ENCODE measurements around the gene VHLL. TPM values are rescaled to one million over a fixed set of nuclear protein-coding genes. Genes with fewer than 3 reads are reported as not detected.
"Not testable (repeated sequence)": the region's sequence is repeated elsewhere in the genome, so short reads cannot be mapped to it uniquely, and the experiment has no call there.

VHLL gene
- under 1 TPM in 1 of 4 donors, not detected in 3; 0.24 TPM for polyA plus RNA-seq (ENCODE audit: insufficient read length in 4 of 4)

DNA sequence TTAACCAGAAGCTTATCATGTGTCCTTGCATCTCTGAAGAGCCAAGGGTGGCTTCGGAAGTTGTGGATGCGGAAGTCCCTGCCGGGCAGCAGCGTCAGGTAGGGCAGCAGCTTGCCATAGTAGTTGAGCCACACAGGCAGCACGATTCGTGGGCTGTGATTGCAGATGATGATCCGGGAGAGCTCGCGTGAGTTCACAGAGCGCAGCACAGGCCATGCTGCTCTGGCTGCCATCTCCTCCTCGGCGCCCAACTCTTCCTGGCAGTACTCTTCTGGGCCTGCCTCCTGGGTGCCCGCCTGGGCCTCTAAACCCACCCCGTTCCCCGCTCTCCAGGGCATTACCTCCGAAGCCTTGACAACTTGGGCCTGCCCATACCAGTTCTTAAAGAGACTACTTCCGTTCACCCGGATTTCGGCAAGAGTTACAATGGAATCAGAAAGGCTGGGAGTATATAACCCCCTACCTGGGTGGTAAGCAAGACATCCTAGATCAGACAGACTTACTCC lies at the start of gene VHLL:
Gene VHLL, minus strand, starts transcription at position 456 of the 506 bp plus-strand sequence. Its CDS starts 118 bp downstream, at position 338.
- no peak for DNase-seq (ENCODE audit: low read depth in 4 of 4, low spot score in 3 of 4)

DNA sequence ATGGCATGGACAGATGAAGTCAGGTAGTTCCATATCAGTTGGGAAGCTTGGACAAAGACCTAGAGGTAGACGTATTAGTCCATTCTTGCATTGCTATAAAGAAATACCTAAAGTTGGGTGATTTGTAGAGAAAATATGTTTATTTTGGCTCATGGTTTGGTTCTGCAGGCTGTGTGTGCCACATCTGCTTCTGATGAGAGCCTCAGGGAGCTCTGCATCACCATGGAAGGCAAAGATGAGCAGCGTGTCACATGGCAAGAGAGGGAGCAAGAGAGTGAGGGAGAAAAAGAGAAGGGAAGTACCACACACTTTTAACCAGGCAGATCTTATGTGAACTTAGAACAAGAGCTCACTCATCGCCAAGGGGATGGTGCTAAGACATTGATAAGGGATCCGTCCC lies 48.2 kb upstream of the VHLL start:
- DNase-seq (ENCODE audit: low read depth in 4 of 4, low spot score in 3 of 4), result no peak

DNA sequence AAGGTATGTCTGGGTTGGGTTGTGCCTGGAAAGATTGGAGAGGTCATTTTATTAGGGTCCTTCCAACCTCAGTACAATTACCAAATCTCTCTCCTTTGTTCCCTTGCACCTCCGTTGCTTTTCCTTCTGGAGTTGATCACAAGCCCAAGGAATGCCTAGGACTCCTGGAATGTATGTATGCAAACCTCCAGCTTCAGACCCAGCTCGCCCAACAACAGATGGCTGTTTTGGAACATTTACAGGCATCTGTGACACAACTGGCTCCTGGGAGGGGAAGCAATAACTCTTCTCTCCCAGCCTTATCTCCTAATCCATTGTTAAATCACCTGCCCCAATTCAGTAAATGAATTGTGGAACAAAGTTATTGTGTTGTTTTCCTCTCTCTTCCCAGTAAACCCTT lies 47.5 kb upstream of the VHLL start:
- DNase-seq (ENCODE audit: low read depth in 4 of 4, low spot score in 3 of 4), result no peak

DNA sequence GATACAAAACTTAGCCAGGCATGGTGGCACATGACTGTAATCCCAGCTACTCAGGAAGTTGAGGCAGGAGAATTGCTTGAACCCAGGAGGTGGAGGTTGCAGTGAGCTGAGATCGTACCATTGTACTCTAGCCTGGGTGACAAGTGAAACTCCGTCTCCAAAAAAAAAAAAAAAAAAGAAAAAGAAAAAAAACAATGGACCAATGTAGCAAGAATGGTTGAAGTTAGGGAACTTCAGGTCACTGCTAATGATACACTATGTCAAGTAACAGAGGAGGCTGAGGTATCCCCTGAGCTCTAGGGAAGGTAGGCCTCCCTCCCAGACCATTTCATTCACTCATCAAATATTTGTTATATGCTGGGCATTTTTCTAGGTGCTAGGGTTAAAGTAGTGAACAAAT lies 46.9 kb upstream of the VHLL start:
- not testable (repeated sequence) for DNase-seq (ENCODE audit: low read depth in 4 of 4, low spot score in 3 of 4)

- no peak for DNase-seq (ENCODE audit: low read depth in 4 of 4, low spot score in 3 of 4)
Measured at GRCh38 chr1:156344409-156344808, 45.3 kb upstream of the VHLL start.

DNA sequence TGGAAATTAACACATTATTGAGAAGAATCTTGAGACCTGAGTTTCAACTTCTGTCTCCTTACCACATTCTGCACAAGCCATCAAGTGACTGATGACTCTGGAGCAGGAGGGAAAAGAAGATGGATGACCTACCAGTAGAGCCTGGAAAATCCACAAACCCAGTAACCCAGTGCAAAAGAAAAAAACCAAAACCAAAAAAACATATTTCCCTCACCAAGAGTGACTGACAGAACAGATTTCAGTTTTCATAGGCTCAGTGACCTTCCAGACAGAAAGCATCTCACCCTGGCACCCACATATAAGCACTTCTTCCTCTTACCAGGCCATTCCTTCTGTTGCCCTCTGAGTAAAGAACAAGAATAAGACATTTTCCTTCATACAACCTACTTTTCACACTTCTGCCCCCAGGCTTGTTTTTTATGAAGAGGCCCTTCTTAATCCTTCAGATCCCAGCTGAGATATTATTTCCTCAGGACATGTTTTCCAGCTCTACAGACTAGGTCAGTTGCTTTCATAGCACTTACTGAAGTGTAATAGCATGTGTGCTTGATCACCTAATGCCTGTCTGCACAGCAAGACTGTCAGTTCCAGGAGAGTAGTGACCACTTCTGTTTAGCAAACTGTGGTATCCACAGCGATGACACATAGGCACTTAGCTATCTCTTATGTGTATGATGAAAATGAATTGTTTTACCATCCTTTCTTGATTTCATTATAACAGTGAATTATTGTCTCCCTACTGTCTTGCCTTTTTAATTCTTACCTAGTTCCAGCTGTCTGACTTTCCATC lies 43.3 kb upstream of the VHLL start:
- DNase-seq (ENCODE audit: low read depth in 4 of 4, low spot score in 3 of 4), result no peak

GRCh38 chr1:156338180-156338976 lies 39.3 kb upstream of the VHLL start, which contains the start of the genes CCT3 and TSACC:
TSS of gene CCT3 (minus strand) at chr1:156338292. CDS start at chr1:156338184, 108 bp downstream.
TSS of gene TSACC (plus strand) at chr1:156338526. CDS start at chr1:156339758, 1,232 bp downstream.
- DNase-seq (ENCODE audit: low read depth in 4 of 4, low spot score in 3 of 4), result peak; percentile 98 to 100 (median 100)

- DNase-seq (ENCODE audit: low read depth in 4 of 4, low spot score in 3 of 4), result peak in 1 of 4 donors; percentile 9
Measured at GRCh38 chr1:156337888-156338179, 38.7 kb upstream of the VHLL start.

- DNase-seq (ENCODE audit: low read depth in 4 of 4, low spot score in 3 of 4), result no peak
Measured at GRCh38 chr1:156337052-156337887, 38.2 kb upstream of the VHLL start.

- DNase-seq (ENCODE audit: low read depth in 4 of 4, low spot score in 3 of 4), result no peak
Measured at GRCh38 chr1:156336242-156336641, 37.1 kb upstream of the VHLL start.

- not testable (repeated sequence) for DNase-seq (ENCODE audit: low read depth in 4 of 4, low spot score in 3 of 4)
Measured at GRCh38 chr1:156323179-156323578, 24.1 kb upstream of the VHLL start.

DNA sequence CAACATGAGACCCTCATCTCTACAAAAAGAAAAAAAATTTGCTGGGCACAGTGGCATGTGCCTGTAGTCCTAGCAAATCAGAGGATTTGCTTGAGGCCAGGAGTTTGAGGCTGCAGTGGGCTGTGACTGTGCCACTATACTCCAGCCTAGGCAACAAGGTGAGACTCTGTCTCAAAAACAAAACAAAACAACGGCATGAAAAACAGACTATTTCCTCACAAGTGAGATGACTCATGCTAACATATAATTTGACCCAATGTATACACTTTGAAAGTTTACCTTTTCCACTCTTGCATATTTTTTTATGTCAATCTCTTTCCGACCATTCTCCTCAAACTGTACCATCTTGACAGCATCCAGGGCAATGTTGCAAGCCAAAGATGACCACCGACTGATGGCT lies 21.5 kb upstream of the VHLL start:
- DNase-seq (ENCODE audit: low read depth in 4 of 4, low spot score in 3 of 4), result no peak

DNA sequence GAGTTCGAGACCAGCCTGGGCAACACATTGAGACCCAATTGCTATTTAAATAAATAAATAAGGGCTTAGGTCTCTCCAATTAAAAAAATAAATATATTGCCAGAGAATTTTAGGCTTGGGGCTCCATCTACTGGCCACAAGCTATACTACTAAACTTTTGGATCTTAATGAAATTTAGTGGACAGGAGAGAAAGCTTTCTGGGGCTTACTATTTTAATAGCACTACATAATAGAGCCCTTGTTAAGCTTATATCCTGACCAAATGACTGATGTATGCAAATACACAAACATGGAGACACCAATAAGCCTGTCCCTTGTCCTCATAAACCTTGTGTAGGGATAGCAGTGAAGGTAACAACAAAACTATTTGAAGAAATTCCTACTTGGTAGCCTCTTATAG lies 20.6 kb upstream of the VHLL start:
- DNase-seq (ENCODE audit: low read depth in 4 of 4, low spot score in 3 of 4), result peak in 1 of 4 donors; percentile 16

DNA sequence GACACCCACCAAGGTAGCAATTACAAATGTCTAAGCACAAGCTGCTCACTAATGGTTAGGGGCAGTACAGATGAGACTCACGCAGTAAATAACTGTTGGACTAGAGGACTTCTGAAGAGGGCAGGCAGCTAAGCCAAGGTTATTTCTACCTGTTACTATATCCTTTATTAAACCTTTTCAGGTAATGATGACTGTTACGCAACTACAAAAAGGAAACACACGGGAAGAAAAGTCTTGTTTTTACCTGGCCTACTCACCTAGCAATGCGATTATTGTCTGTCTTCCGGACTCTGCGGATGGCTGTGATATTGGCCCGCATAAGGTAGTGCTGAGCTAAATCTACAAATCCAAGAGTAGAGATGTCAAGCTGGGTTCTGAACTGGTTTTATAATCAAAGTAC lies 17.8 kb upstream of the VHLL start:
- DNase-seq (ENCODE audit: low read depth in 4 of 4, low spot score in 3 of 4), result no peak

- no peak for DNase-seq (ENCODE audit: low read depth in 4 of 4, low spot score in 3 of 4)
Measured at GRCh38 chr1:156310962-156311361, 11.9 kb upstream of the VHLL start.

DNA sequence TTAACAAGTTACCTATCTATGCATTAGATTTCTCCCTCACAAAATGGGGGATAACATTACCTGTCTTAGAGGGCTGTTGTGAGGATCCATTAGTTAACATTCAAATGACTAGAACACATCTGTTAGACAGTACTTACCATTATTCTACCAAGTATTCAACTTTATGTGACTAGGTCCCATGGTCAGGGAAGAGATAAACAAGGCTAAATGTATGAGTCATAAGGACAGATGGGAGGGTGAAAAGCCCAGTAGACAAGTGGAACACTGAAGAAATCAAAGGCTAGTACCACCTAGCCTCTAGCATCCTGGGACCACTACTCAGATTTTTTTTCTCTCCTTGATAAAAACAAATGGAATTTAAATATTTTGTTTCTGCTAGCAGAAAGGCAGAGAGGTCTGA lies 9.0 kb upstream of the VHLL start:
- DNase-seq (ENCODE audit: low read depth in 4 of 4, low spot score in 3 of 4), result no peak

- DNase-seq (ENCODE audit: low read depth in 4 of 4, low spot score in 3 of 4), result no peak
Measured at GRCh38 chr1:156305215-156305614, 6.1 kb upstream of the VHLL start.

- DNase-seq (ENCODE audit: low read depth in 4 of 4, low spot score in 3 of 4), result no peak
Measured at GRCh38 chr1:156303241-156303640, 4.1 kb upstream of the VHLL start.

- DNase-seq (ENCODE audit: low read depth in 4 of 4, low spot score in 3 of 4), result peak in 1 of 4 donors; percentile 41
Measured at GRCh38 chr1:156295391-156295947, 3.6 kb downstream of the VHLL start, which contains the start of gene GLMP. TSS of gene GLMP (minus strand) at chr1:156295679. CDS start at chr1:156295645, 34 bp downstream.

- DNase-seq (ENCODE audit: low read depth in 4 of 4, low spot score in 3 of 4), result no peak
Measured at GRCh38 chr1:156293895-156294294, 5.2 kb downstream of the VHLL start.
